NCI-H69 (cell line): Measurements from ENCODE around the gene FNIP2.
"Not testable (repeated sequence)": the region's sequence is repeated elsewhere in the genome, so short reads cannot be mapped to it uniquely, and the experiment has no call there.

Experiments used
- DNase-seq: peaks from one replicate; lab custom pipeline; 2025; lab: John Stamatoyannopoulos, UW

FNIP2 gene

DNA sequence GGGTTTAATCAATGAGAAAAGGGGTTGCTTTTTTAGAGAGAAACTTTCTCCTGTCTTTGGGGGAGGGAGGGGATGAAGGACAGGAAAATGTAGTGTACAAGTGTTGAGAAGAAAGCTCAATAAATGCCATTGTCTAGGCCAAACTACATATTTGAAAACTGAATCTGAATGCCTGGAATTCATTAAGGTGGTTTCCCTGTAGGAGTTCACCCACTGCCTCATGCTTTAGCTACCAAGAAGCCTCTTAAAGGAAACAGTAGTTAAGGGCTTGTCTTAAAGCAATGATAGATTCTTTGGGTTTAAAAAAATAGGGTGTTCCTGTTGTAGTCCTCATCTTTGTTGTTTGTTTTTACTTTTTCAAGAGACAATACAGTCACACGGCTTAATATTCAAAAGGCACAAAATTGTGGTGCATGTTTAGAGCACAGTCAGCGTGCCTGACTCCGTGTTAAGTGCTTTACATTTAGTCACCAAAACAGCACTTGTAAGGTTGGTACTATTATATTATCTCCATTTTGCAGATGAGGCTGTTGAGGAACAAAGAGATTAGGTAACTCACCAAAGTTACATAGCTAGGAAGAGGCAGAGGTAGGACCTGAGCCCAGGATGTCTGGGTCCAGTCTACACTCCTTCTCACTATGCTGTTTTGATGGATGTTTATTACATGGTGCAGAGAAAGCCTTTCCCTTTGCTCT, 46.0 kb downstream of the FNIP2 start:
- DNase-seq, result no peak

DNA sequence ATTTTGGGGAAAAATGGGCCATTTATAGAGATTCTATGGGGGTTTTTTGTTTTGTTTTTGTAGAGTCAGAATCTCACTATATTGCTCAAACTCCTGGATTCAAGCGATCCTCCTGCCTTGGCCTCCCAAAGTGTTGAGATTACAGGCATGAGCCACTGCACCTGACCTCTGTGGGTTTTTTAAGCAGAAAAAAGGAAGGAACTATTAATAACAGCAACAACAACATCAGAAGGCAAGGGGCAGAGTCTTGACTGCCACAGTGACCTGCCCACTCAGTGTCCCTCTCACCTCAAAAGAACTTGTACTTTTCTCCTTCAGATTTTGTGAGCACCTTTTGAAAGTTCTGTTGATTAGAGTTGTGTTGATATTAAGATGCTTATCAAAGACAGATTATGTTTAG, 48.1 kb downstream of the FNIP2 start:
- no peak for DNase-seq

DNA sequence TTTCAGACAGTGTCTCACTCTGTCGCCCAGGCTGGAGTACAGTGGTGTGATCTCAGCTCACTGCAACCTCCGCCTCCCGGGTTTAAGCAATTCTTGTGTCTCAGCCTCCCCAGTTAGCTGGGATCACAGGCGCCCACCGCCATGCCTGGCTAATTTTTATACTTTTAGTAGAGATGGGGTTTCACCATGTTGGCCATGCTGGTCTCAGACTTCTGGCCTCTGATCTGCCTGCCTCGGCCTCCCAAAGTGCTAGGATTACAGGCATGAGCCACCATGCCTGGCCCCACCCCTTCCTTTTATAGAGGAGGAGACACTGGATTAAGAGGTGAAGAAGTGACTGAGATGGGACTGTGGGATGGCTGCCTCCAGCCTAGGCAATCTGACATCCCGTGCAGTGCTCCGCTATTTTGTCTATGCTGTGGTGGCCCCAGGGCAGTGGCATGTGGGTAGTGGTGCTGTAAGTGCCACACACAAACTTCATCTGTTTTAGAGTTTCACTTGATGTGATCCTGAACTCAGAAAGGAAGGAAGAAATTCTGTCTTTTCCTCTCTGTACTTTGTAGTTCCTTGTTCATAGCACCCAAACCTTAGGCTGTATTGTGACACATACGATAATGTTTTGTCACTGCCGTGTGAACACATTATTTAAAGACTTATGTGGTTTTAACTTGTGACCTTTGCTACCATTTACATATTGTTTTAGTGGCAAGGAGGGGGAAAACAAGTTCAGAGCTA, 48.9 kb downstream of the FNIP2 start:
- DNase-seq, result no peak

DNA sequence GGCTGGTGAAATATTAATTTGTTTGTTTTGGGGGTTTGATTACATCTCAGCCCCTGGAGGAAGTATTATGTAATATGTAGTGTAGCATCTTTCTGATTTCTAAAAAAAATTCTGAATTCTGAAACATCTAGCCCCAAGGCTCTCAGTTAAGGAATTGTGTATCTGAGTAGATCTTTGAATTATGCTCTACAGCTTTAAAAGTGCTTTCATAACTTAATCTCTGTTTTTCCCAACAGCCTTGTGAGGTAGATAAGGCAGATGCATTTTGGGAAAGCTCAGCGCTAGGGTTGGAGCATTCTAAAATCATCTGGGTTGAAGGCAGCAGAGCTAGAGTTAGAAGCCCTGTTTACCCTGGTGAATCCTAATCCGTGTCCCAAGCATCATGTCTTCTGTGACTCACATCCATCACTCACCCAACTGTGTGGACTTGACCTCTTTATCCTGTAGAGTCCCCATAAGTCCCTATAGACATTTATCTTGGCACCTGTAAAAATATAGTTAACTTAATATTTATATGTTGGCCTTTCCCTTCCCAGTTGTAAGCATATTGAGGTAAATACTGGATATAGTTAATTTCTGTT, 49.8 kb downstream of the FNIP2 start:
- DNase-seq, result no peak

DNA sequence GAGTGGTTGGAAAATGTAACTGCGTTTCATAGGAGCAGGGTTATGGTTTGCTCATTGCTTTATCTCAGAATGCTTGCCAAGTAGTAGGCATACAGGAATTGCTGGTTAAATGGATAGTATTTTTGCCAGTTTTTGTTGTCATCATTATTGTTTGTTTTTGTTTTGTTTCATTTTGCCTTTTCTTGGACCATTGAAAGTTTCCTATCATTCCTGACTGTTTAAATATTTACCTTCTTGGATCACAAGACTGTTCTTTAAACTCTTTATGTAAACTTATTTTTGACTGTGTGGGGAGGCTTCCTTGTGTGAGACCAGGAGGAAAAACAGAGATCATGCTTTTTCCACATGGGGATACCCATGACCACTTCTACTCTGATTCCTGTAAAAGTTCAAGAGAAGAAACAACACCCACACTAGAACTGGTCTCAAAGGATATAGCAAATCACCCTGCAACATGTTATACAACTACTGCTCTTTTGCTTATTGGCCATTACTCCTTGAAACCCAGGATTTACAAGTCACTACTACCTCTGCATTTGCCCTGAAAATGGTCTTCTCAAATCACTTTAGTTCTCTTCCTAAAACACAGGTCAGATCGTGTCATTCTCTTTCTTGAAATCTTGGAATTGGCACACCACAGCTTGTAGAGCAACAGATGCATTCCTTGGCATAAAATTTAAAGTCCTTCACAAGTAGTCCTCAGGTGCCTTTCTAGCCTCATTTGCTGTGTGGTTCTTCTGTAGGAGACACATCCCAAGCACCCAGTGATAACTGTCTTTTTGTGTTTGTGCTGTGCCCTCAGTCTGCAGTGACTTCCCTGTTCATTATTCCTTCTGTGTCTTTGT, 51.3 kb downstream of the FNIP2 start:
- DNase-seq, result no peak

DNA sequence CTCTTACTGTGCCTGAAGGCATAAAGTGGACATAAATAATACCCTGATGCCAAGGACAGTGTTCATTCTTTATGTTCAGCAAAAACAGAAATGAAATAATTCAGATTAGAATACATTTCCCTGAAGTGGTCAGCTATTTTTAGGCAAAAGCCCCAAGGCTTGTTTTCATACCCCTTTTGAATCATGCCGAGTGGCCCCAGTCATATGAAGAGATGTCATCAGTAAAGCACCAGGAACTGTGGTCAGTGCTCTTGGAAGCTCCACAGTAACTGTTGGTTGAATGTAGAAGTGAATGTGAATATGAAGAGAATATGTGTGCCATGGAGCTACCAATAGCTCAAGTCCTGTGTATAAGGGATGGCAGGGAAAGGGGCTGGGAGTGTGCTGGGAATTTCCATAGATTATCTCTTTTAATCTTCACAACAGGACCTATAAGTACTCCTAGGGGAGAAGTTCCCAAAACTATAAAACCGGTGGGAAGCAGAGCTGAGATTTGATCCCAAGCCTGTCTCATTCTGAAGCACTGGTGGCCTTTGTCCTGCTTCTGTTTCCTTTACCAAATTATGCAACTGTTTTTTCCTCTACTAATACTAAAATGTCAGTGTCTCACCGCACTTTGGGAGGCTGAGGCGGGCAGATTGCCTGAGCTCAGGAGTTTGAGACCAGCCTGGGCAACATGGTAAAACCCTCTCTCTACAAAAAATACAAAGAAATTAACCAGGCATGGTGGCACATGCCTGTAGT, 52.6 kb downstream of the FNIP2 start:
- DNase-seq, result no peak

DNA sequence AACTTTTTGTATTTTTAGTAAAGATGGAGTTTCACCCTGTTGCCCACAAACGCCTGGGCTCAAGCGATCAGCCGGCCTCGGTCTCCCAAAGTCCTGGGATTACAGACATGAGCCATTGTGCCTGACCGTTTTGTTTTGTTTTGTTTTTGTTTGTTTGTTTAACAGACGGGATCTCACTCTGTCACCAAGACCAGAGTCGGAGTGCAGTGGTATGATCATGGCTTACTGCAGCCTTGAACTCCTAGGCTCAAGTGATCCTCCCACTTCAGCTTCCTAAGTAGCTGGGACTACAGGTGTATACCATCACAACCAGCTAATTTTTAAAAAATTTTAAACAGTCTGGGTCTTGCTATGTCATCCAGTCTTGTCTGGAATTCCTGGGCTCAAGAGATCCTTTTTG, 53.5 kb downstream of the FNIP2 start:
- no peak for DNase-seq

- DNase-seq, result no peak
Measured at GRCh38 chr4:158823461-158823873, 54.6 kb downstream of the FNIP2 start.

DNA sequence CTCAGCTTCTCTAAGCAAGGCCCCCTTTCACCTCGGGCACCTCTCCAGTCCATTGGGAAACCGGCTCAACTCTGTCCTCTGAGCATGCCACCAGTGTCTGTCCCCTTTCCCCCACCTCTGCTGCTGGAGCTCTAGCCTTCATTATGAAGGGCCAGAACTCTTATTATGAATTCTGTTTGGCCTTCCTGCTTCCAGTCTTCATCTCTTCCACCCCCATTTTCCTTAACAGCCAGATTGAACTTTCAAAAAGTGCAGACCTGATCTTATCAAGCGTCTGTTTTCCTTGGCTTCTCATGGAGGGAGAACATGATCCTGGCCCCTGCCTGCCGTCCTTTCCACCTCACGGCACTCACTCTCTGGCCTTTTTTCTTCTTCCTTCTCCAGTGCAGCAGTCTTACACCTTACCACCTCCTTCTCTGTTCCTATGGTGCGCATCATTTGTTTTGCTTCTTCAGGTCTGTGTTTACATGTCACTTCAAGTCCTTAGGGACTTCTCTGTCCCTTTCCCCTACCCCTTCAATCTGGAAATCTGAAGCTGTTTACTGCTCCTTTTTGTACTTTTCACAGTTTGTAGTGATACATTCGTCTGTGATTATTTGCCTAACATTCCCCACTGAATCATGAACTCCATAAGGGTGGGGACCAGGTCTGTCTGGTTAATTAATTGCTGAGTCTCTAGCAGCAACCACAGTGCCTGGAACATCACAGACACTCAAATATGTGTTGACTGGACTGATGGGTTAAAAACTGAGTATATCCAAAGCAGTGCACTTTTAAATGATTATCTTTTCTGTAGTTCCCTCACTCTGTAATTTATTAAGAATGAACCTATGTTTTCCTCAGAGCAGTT, 55.8 kb downstream of the FNIP2 start:
- DNase-seq, result no peak

DNA sequence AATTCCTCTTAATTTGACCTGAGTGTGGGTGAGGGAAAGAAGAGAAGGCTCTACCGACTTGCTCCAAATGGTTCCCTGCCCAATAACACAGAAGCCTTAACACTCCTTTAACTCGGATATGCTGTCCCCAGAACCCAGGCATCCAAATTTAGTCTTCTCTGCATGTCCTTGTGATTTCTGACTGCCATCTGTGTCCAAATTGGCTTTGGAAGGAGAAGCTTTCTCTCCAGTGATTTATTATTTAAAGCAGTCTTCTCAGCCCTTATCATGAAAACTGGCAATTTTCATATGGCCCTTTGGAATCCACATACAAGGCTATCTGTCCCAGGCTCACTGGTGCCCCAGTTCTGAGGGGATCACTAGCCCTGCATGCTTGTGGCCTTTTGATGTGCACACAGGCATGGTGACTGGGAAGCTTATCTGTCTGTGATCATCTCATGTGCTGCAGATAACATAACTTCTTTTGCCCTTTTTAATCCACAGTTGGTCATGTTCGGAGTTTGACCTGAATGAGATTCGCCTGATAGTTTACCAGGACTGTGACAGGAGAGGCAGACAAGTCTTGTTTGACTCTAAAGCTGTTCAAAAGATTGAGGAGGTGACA, 56.7 kb downstream of the FNIP2 start:
- no peak for DNase-seq

DNA sequence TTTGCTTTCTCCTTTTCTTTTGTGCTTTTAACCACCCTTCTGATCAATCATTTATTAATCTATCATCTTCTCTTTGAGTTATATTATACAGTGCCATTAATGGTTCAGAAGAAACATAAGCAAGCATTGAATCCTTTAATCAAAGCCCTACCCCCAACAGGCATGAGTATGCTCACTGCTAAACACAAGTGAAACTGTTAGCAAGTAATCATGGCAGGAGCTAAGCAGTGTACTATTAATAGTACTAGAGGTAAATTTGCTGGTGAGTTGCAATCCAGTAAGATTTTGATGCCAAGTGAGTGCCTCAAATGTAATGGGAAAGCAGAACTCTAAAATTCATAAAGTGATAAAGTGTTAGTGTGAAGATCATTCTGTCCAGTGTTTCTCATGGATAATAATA, 57.2 kb downstream of the FNIP2 start:
- no peak for DNase-seq

DNA sequence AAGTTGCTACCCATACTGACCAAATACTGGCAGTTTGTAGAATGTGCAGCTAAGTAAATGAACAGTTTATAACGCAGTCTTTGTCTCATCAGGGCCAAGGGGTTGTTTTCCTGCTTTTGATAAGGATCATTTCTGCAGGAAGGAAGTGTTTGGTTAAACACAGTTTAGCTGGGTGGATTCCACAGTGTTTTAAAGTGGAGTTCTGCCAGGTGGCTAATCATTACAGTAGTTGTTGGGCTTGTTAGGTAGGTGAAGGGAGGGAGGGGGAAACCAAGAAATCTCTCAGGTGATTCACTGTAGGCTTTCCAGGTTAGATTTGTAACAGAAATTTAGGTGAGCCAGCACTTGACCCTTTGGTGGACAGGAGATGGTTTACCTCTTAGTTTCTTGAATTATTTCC, 58.1 kb downstream of the FNIP2 start:
- DNase-seq, result peak; percentile 9

- DNase-seq, result no peak
Measured at GRCh38 chr4:158827543-158827981, 58.7 kb downstream of the FNIP2 start.

DNA sequence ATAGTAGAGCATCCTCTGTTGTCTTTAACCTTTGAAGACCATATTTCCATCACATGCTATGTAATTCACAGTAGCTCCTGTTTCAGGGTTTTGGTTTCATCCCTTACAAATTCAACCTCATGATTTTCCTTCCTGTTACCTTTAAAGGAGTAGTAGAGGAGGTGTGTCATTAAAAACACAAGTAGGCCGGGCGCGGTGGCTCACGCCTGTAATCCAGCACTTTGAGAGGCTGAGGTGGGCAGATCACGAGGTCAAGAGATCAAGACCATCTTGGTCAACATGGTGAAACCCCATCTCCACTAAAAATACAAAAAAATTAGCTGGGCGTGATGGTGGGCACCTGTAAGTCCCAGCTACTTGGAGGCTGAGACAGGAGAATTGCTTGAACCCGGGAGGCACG, 59.3 kb downstream of the FNIP2 start:
- not testable (repeated sequence) for DNase-seq

GRCh38 chr4:158829254-158829653, 60.4 kb downstream of the FNIP2 start:
- DNase-seq, result no peak

DNA sequence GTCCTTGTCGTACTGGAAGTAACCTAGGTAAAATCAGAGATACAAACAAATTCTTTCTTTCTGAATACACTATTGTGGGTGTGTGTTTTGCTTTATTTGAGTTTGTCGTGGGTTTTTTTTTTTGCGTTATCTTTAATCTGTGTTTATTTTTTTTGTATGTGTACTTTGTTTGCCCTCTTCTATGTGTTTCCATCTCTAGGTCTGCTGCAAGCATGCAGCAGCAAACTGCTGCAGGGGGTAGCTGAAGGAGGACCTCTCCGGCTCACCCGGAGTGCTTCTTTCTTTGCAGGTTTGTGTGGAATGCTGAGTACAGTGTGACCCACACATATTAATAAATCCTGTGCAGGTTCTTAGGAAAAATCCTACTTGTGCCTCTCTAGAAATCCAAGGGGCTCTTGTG, 64.8 kb downstream of the FNIP2 start:
- no peak for DNase-seq

- no peak for DNase-seq
Measured at GRCh38 chr4:158835226-158836001, 66.6 kb downstream of the FNIP2 start.

DNA sequence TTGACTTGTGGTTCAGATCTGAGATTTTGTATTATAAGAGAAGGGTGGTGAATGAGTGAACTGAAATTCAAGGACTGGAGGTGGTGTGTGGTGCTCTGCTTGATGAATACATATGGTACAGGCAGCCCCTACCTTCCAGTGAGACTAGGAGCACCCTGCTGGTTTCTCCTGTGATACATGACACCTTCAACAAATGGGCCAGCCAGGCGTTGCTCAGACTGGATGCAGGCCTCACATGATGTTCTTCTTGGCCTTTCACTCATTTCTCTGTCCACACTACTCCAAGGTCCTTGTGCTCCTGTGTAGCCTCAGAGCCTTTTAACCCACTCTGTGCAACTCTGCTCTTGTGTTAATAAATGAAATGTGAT, 67.2 kb downstream of the FNIP2 start:
- peak; percentile 62 for DNase-seq

DNA sequence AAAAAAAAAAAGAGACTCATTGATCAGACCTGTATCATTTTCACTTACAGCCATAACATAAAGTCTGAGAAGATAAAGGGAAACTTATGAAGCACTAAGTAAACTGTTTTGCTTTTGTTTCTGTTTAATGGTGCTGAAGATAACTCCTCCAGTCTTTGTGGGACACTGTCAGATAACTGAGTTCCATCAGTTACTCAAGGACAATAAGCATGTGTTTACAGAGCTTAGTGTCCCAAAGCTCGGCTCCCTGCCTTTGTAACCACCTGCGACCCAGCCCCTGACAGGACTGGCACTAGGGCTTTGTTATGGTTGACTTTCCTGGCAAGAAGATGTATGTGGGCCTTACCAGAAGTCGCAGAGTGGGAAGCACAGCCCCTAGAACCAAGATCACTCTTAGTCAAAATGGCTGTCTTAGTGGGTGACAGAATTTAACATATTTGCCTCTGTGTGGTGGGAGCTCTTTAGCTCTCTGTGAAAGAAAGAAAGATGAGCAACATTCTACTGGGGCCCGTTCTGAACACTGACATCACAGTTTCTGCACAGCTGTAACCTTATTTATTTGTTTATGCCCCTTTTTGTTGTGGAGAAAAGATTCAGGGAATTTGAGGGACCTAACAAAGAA, 68.1 kb downstream of the FNIP2 start:
- DNase-seq, result no peak
